HEK293T (cell line): ENCODE results near the gene MND1.

ENCODE experiments used
- BHLHE40 ChIP-seq: fragments of 450-650 bp; IDR thresholded peaks from 2 replicates; pipeline ENCODE4 v1.6.1; 2016; ENCODE audit warnings: mild to moderate bottlenecking, moderate library complexity, borderline replicate concordance
- ELF4 ChIP-seq: fragments of 450-650 bp; IDR thresholded peaks from 2 replicates; pipeline ENCODE4 v1.6.1; 2017; ENCODE audit warnings: antibody characterized with exemption
- HDGF ChIP-seq: fragments of 450-650 bp; IDR thresholded peaks from 2 replicates; pipeline ENCODE4 v1.6.1; 2017; ENCODE audit warnings: antibody characterized with exemption, borderline replicate concordance
- SP1 ChIP-seq: fragments of 450-650 bp; IDR thresholded peaks from 2 replicates; pipeline ENCODE4 v1.6.1; 2017

- TF ChIP-seq SP1, result no peak
- TF ChIP-seq BHLHE40, result no peak
- no peak for TF ChIP-seq ELF4
- TF ChIP-seq HDGF, result no peak
Observed at GRCh38 chr4:153418121-153418520, 73.6 kb downstream of the MND1 start.
